GM19240 (cell line): ENCODE data around the gene RAB7B.

Experiments
- DNase-seq: peaks from one replicate; pipeline ENCODE4 v3.0.0; 2011; ENCODE audit warnings: low spot score; ENCODE audit not compliant: insufficient read length

Gene RAB7B

DNA sequence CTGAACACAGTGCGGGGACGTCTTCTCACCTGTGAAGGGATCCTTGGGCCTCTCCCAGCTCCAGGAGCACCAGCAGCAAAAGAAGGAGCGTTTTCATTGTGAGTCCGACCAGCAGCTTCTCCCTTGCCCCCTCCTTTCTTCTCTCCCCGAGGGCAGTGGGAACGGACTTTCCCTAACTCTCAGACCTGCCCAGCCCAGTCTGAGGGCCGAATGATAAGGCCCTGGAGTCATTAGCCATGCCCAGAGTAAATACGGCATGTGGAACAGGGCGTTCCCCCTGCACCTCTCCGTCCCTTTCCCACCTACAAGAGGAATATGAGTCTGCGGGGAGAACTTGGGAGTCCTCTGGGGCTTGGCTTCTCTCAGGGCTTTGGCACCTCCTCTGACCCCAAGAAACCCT lies 20.5 kb upstream of the RAB7B start, which contains the start of gene CTSE:
Gene CTSE (minus strand): TSS at position 201 of the 400 bp plus-strand sequence. CDS start 104 bp downstream, at position 97.
- DNase-seq, result no peak

DNA sequence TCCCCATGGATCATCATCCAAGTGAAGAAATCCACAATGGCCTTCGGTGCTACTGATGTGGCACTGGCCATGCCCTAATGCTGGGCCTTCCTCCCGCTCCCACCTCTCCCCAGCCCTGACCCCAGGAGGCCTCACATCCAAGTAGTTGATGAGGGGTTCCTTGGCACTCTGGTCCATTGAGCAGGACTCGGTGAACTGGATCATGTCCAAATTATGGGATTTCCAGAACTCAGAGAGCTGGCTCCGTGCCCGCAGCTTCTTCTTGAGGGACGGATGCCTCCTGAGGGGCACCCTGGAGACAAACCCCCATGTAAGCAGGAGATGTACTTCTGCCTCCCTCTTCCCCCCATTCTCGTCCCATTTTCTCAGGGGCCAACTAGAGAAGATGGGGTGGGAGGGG lies 19.6 kb upstream of the RAB7B start:
- no peak for DNase-seq

GRCh38 chr1:206021626-206022365 lies 18.6 kb upstream of the RAB7B start:
- DNase-seq, result no peak

DNA sequence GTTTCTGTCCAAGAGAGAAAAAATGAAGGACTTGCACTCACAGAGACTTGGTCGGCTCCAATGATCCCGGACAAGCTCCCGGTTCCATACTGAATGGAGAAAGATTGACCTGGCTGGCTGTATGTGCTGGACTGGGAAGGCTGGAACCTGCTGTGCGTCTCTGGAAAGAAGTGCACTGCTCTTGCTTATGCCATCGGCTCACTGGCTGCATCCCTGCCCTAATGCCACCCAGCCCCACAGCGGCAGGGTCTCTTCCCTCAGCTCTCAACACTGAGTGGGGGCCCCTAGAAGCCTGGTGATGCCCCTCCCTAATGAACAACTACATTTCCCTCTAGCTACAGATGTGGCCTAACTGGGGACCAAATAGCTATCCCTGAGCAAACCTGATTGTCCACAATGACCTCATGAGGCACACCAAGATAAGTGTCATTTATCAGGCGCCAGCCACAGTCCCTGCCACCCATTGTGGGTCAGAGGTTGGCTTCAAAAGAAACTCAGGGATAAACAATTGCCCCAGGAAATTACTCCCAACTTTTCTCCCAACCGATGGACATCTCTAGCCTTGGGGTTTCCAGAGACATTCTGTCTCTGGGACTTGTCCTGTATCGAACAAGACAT lies 17.9 kb upstream of the RAB7B start:
- no peak for DNase-seq

GRCh38 chr1:206020393-206021007 lies 17.3 kb upstream of the RAB7B start:
- no peak for DNase-seq

DNA sequence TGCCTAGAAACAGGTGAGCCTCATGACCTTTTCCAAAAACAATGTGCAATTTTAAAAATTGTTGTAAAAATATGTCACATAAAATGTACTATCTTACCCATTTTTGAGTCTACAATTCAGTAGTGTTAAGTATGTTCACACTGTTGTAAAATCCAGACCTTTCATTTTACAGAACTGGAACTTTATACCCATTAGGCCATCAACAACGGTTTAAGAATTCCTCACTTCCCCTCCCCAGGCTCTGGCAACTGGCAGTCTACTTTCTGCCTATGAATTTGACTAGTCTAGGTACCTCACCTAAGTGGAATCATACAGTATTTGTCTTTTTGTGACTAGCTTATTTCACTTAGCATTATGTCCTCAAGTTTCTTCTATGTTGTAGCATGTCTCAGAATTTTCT lies 11.9 kb upstream of the RAB7B start:
- DNase-seq, result no peak

DNA sequence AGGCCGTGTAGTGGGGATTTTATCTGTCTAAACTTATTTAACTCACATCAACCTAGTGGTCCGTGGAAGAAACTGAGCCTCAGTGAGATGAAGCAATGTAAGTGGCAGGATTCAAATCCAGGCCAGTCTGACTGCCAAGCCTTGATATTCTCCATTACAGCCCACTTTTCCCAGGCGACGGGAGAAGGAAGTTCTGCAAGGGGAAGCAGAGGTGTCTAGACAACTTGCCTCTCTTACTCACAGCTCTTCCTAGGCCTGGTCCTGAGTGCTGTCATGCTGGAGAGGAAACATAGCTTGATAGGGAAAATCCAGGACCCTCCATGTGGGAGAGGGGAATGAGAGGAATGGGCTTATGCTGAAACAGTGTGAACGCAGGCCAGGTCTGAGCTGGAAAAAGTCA lies 11.4 kb upstream of the RAB7B start:
- no peak for DNase-seq

DNA sequence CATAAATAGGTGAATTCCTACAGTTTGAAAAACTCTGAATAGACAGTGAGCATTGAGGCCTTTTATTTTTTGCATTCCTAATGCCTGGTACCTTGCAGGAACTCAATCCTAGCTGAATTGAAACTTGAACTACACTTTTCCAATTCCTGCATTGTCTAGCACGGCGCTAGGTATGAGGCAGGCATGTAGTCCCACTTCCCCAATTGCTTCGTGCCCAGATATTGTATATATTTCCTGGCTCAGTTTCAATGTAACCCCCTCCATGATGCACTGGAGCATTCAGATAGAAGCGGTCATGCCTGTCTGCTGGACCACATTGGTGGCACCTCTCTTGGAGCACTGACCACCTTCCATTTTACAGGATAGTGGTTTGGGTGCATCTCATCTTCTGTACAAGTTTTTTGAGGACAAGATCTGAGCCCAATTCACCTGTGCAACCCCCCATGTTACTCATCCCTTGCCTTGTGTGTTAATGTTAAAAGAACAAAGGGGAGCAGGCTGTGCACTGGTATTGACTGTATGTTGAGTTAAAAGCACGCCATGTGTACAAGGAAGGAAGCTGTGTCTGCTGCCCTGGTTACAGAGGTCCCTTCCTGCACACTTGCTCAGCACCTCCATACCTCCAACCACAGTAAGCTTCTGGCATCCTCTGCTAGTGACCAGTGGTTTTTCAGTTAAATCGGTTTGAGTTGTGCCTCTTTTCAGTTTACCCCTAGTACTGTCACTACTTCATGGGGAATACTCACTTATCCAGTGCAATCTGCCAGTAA lies 10.0 kb upstream of the RAB7B start:
- DNase-seq, result no peak

DNA sequence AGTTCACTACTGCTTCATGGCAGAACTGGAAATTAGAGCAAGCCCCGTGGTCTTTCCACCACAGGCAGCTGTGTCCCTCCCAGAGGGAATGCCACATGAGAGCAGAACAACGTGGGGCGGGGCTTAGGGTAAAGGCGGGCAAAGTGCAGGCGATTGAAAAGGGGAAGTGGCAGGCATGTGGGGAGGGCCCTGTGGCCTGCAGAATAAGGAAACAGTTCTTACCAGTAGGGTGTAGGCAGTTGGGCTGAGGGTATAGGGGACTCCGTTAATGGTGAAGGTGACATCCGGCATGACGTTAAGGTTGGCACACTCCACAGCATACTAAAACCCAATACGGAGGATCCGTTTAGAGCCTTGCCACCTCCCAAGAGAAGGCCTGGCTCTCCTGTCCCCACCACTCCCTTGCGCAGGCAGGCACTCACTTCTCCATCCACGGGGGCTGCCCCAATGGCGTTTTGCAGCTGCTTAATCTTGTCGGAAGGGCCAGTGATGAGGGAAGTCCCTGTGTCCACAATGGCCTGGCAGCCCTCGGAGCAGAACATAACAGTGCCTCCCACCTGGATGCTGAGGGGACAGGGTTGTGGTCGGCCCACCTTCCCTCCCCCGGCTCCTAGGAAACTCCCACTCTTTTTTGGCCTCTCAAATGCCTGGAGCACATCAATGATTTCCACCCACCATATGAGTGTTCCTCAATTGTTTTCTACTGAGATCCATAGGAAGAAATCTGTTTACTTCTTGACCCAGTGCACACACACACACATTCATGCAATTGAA lies 9.1 kb upstream of the RAB7B start:
- peak; percentile 61 for DNase-seq

GRCh38 chr1:206011057-206011456 lies 7.9 kb upstream of the RAB7B start:
- DNase-seq, result no peak

DNA sequence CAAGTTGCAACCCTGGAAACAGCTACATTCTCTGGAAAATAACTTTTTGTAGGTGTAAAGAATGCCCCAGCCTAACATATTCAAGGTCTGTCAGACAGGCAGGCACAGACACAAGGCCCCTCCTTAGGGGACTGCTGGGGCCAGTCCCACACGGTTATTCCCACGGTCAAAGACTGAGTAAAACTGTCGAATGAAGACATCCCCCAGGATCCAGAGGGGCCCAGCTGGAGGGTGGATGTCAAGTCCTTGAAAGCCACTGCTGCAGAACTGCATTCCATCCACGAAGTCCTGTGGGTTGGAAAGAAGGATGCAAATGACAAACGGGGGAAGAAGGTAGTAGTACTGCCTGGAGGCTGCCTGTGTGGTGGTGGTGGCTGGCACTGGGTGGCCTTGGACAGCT lies 6.9 kb upstream of the RAB7B start:
- no peak for DNase-seq

DNA sequence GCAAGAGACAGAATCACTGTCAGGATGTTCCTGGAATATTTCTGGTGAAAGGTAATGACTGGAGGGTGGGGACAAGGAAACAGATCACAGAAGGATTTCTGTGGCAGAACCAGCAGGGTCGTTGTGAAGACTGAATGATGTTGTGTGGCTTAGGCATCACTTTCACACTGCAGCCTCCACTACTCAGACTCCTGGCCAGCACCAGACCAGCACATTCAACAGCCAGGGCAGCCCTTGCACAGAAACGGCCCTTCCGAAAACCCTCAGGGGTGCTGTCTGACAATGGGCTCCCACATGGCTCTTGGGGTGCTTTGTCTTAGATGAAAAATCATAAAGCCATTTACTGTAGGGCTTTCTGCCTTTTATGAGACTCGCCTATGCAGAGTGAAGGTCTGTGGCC lies 3.8 kb upstream of the RAB7B start:
- DNase-seq, result no peak

GRCh38 chr1:206005778-206006180 lies 2.6 kb upstream of the RAB7B start:
- no peak for DNase-seq

DNA sequence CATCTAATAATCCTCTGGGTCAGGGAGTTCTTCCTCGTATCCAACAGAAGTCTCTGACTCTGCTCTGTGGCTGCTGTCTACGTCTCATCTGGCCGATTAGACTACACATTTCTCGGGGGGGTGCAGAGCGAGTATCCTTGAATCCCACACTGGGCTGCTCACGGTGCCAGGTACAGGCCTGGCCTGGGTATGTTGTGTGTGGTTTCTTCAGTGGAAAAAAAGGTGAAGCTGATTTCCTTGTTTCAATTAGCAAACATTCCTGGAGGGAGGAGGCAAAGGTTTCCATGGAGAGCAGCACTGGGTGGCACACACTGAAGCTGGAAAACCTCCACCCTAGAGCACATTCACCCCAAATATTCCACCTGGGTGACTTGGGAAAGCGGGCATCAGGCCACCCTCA lies 2.0 kb upstream of the RAB7B start:
- DNase-seq, result no peak

- DNase-seq, result no peak
These were observed 1.6 kb upstream of the RAB7B start for GRCh38 chr1:206004826-206005225.

DNA sequence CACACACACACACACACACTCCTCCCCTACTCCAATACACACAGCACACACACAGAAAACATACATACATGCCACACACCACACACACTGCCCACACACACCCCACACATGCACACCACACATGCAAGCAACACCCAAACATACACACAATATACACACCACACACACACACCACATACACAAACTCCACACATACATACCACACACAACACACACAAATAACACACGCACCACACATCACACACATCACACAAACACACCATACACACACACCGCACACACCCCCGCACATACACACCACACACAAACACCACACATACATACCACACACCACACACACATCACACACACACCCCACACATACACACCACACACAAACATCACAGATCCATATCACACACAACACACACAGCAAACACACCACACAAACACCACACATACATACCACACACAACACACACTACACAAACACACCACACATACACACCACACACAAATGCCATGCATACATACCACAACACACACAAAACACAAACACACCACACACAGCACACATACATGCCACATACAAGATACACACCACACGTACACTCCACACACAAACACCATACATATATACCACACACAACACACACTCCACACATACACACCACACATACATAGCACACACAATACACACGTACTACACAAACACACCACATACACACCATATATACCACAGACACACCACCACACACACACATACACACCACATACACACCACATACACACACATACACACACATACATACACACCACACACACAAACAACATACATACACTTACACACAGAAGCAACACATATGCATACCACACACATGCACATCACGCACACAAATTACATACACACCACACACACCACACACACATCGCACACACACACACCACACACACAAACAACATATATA lies 932 bp upstream of the RAB7B start:
- no peak for DNase-seq

DNA sequence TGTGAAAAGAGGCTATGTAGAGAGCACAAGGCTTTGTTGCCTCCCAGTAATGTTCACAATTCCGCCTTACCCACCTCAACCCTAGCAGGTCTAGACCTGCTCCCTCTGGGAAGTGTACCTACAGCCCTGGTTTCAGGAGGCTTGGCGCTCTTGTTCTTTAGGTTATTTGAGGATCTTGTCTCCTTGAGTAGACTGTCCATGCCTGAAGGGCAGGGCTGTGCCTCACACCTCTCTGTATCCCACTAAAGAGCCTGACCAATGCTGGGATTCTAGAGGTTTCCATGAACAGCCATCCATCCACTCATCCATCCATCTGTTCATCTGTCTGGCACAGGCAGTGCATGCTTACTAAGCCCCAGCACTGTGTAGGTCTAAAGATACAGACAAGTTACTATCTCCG lies 1.0 kb downstream of the RAB7B start:
- DNase-seq, result no peak

DNA sequence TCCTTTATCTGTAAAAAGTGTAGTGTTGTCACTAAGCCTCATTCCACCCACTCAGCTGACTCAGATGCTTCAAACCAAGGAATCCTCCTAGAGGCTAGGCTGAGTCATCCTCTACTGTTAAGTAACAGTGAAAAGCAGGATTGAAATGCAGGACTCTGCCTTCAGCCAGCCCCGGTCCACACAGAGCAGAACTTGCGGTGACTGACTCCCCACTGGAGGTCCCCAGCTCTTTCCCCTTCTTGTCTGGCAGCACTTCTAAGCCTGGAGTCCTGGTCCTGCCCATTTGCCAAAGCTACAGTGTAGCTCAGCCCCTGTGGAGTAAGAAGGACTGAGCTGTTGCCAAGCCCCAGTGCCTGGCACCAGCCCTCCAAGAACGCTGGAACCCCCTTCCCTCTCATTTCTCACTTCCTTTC lies 1.7 kb downstream of the RAB7B start:
- no peak for DNase-seq

GRCh38 chr1:206000641-206001339 lies 2.4 kb downstream of the RAB7B start:
- DNase-seq, result no peak
